Astrocyte (in vitro differentiated cells and primary cell): ENCODE results near the gene LFNG. TPM values are rescaled to one million over a fixed set of nuclear protein-coding genes. Genes with fewer than 3 reads are reported as not detected.

Experiments used
- DNase-seq: peaks from one replicate; pipeline ENCODE4 v3.0.0-alpha.2; 2010; ENCODE audit warnings: low read depth
- FAIRE-seq: peaks from 2 replicates; lab custom pipeline; 2011; peaks lifted over from hg19 to GRCh38; lab: Jason Lieb, UNC
- H2AFZ ChIP-seq: 2 replicates; pipeline ENCODE4 v1.6.0; 2012; ENCODE audit warnings: low read depth, low read length, inconsistent platforms
- H3K27ac ChIP-seq: 2 replicates; pipeline ENCODE4 v1.5.1; 2011; ENCODE audit warnings: low read depth, low read length, inconsistent platforms
- H3K27me3 ChIP-seq: 2 replicates; pipeline ENCODE4 v1.6.0; 2011; ENCODE audit warnings: low read length, inconsistent platforms; ENCODE audit not compliant: insufficient read depth
- H3K36me3 ChIP-seq: 2 replicates; pipeline ENCODE4 v1.5.1; 2011; ENCODE audit warnings: low read length, inconsistent platforms; ENCODE audit not compliant: insufficient read depth
- H3K4me1 ChIP-seq: 2 replicates; pipeline ENCODE4 v1.5.1; 2011; ENCODE audit warnings: low read length, inconsistent platforms; ENCODE audit not compliant: insufficient read depth
- H3K4me2 ChIP-seq: 2 replicates; pipeline ENCODE4 v1.6.0; 2012; ENCODE audit warnings: low read length, inconsistent platforms
- H3K4me3 ChIP-seq: 2 replicates; pipeline ENCODE4 v1.5.1; 2011; ENCODE audit warnings: low read depth, mild to moderate bottlenecking, low read length, inconsistent platforms; ENCODE audit not compliant: insufficient read depth
- H3K79me2 ChIP-seq: 2 replicates; pipeline ENCODE4 v1.6.0; 2012; ENCODE audit warnings: mild to moderate bottlenecking, low read length, inconsistent platforms; ENCODE audit not compliant: insufficient read depth
- H3K9ac ChIP-seq: 2 replicates; pipeline ENCODE4 v1.6.0; 2012; ENCODE audit warnings: mild to moderate bottlenecking, low read length, inconsistent platforms
- H3K9me3 ChIP-seq: 2 replicates; pipeline ENCODE4 v1.5.1; 2012; ENCODE audit warnings: low read depth, mild to moderate bottlenecking, low read length, inconsistent platforms; ENCODE audit not compliant: insufficient read depth
- H4K20me1 ChIP-seq: 2 replicates; pipeline ENCODE4 v1.6.0; 2012; ENCODE audit warnings: low read length, inconsistent platforms; ENCODE audit not compliant: insufficient read depth
- H3K27ac Mint-ChIP-seq: one replicate; pipeline ENCODE4 v1.8.0; 2021; ENCODE audit warnings: mild to moderate bottlenecking, mixed read lengths; ENCODE audit not compliant: unreplicated experiment
- H3K27me3 Mint-ChIP-seq: one replicate; pipeline ENCODE4 v1.8.0; 2021; ENCODE audit warnings: low read depth, mixed read lengths; ENCODE audit not compliant: unreplicated experiment
- H3K36me3 Mint-ChIP-seq: one replicate; pipeline ENCODE4 v1.8.0; 2021; ENCODE audit warnings: low read depth, mixed read lengths; ENCODE audit not compliant: unreplicated experiment
- H3K4me1 Mint-ChIP-seq: one replicate; pipeline ENCODE4 v1.8.0; 2021; ENCODE audit warnings: low read depth, mixed read lengths; ENCODE audit not compliant: unreplicated experiment
- H3K4me3 Mint-ChIP-seq: one replicate; pipeline ENCODE4 v1.8.0; 2021; ENCODE audit warnings: mild to moderate bottlenecking, moderate library complexity, mixed read lengths; ENCODE audit not compliant: unreplicated experiment
- H3K9me3 Mint-ChIP-seq: one replicate; pipeline ENCODE4 v1.8.0; 2021; ENCODE audit warnings: mild to moderate bottlenecking, mixed read lengths; ENCODE audit not compliant: unreplicated experiment
- EZH2 ChIP-seq: IDR thresholded peaks from 2 replicates; pipeline ENCODE4 v1.6.1; 2012; ENCODE audit warnings: mild to moderate bottlenecking, low read length, inconsistent platforms; ENCODE audit not compliant: insufficient read depth
- total RNA-seq: library from RNA; stranded (reverse); gene quantifications from 2 replicates; pipeline ENCODE4 v1.2.1, GENCODE V29; 2021
- TF ChIP-seq, protein P1 (sequence below): IDR thresholded peaks from 2 replicates; pipeline ENCODE4 v1.5.1; 2011; ENCODE audit warnings: low read depth, mild to moderate bottlenecking, inconsistent platforms, low read length, moderate library complexity; ENCODE audit not compliant: insufficient read depth

Gene LFNG
- total RNA-seq, 1 donor from 2014 or later = 58.6 TPM

DNA sequence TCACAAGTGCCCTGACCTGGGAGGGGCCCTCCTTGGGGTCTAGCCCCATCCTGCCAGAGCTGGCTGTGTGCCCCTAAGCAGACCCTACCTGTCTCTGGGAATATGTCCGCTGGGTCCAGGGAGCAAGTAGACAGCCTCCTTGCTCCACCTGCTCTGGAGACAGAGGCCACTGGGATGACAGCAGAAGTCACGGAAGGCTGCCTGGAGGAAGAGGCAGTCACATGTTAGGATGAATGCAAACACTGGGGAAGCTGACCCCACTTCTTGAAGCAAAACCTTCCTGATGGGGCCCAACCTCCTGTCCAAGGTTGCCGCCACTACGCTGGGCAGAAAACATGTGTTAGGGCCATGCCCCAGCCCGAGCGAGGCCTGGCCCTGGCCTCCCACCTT is 11.7 kb upstream of the LFNG start:
- peaks cover 17% of the 10 kb centered on the region for H3K4me1 ChIP-seq
- Mint-ChIP-seq H3K4me1 (peaks cover 9% of the 10 kb centered on the region), H3K36me3 (no peaks in the 10 kb centered on the region), H3K27me3 (peaks cover 16% of the 10 kb centered on the region), H3K9me3 (no peaks in the 10 kb centered on the region), H3K27ac (no peak overlapping the region), H3K4me3 (no peak overlapping the region)
- no peak for FAIRE-seq
- no peaks in the 10 kb centered on the region for H3K27me3 ChIP-seq
- H3K79me2 ChIP-seq = no peaks in the 10 kb centered on the region
- no peak overlapping the region for H2AFZ ChIP-seq
- DNase-seq = no peak
- H3K9ac ChIP-seq = peak overlapping the region; percentile 23
- no peaks in the 10 kb centered on the region for H4K20me1 ChIP-seq
- no peak overlapping the region for H3K4me2 ChIP-seq
- no peak overlapping the region for H3K27ac ChIP-seq
- no peaks in the 10 kb centered on the region for H3K36me3 ChIP-seq
- TF ChIP-seq, protein P1, sequence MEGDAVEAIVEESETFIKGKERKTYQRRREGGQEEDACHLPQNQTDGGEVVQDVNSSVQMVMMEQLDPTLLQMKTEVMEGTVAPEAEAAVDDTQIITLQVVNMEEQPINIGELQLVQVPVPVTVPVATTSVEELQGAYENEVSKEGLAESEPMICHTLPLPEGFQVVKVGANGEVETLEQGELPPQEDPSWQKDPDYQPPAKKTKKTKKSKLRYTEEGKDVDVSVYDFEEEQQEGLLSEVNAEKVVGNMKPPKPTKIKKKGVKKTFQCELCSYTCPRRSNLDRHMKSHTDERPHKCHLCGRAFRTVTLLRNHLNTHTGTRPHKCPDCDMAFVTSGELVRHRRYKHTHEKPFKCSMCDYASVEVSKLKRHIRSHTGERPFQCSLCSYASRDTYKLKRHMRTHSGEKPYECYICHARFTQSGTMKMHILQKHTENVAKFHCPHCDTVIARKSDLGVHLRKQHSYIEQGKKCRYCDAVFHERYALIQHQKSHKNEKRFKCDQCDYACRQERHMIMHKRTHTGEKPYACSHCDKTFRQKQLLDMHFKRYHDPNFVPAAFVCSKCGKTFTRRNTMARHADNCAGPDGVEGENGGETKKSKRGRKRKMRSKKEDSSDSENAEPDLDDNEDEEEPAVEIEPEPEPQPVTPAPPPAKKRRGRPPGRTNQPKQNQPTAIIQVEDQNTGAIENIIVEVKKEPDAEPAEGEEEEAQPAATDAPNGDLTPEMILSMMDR = no peak
- TF ChIP-seq EZH2 = no peak
- no peaks in the 10 kb centered on the region for H3K9me3 ChIP-seq
- no peak overlapping the region for H3K4me3 ChIP-seq

DNA sequence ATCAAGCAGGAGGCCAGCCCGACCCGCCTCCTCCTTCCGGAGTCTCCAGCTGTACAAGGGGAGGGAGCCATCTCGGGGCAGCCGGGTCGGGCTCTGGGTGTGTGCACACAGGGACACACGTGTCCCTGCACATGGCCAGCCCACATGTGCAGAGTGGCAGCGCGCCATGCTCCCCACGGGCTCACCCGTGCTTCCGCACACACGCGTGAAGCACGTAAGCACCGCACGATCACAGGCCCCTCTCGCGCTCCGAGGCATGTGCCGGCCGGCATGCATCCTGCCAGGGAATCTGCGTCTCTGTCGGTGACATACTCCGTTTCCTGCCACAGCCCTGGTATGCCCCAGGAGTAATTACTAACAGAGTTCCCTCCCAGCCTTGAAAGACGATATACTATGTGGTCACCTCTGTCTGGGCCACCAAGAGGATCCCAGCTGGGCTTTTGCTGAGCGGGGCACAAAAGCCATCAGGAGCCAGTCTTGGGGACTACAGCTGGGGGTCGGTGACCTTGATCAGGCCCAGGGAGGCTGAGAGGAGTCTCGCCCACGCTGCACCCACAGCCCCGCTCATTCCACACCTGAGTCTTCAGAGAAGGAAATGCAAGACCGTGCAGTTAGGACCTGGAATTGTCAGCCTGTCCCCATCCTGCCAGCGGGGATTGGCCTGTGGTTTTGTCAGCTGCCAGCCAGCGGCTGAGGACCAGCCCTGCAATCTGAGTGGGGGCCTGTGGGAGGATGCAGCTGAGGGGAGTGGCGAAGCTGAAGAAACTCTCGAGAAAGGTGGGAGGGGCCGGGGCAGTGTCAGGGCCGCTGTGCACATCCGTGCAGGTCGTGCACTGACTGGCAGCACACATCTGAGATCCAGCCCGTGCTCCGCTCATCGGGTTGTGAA is 11.0 kb upstream of the LFNG start:
- H3K9me3 ChIP-seq = no peaks in the 10 kb centered on the region
- no peak overlapping the region for H3K27ac Mint-ChIP-seq
- peaks cover 6% of the 10 kb centered on the region for H3K4me1 Mint-ChIP-seq
- no peaks in the 10 kb centered on the region for H3K36me3 ChIP-seq
- no peaks in the 10 kb centered on the region for H3K27me3 ChIP-seq
- peak overlapping the region; percentile 50 for H3K4me2 ChIP-seq
- H2AFZ ChIP-seq = no peak overlapping the region
- peak overlapping the region; percentile 41 for H3K4me3 Mint-ChIP-seq
- no peaks in the 10 kb centered on the region for H3K79me2 ChIP-seq
- no peak for FAIRE-seq
- H3K27ac ChIP-seq = no peak overlapping the region
- peak overlapping the region; percentile 23 for H3K9ac ChIP-seq
- H3K36me3 Mint-ChIP-seq = no peaks in the 10 kb centered on the region
- DNase-seq = no peak
- H3K4me3 ChIP-seq = no peak overlapping the region
- H3K4me1 ChIP-seq = peaks cover 13% of the 10 kb centered on the region
- H4K20me1 ChIP-seq = no peaks in the 10 kb centered on the region
- peaks cover 18% of the 10 kb centered on the region for H3K27me3 Mint-ChIP-seq
- TF ChIP-seq EZH2 = no peak
- TF ChIP-seq, protein P1 = no peak
- no peaks in the 10 kb centered on the region for H3K9me3 Mint-ChIP-seq
